ENCODE measurements around the gene LAMA3. TPM values are rescaled to one million over a fixed set of nuclear protein-coding genes. Genes with fewer than 3 reads are reported as not detected.

LAMA3 gene
- 9.4 and 15.3 TPM in 2 replicates for total RNA-seq (ENCODE audit: low replicate concordance)
- long read RNA-seq, partial matches to known transcripts: 4 of 7 reads
- long read RNA-seq, other reads (novel, unspliced or antisense): 3 of 7 reads

GRCh38 chr18:23689031-23689615, at the start of gene LAMA3:
TSS of gene LAMA3 (plus strand) at chr18:23689453. CDS start at chr18:23689684, 231 bp downstream.
- Mint-ChIP-seq H3K4me3 (peak within 1 kb of the TSS; percentile 89), H3K4me1 (ENCODE audit: unreplicated experiment) (no peaks in the 10 kb centered on the region), H3K9me3 (no peaks in the 10 kb centered on the region), H3K27me3 (peaks cover 55% of the 10 kb centered on the region), H3K27ac (peak within 1 kb of the TSS; percentile 67), H3K36me3 (peaks cover 4% of the 10 kb centered on the region)
- TF ChIP-seq CTCF (conservative IDR thresholded peaks at IDR 0.05): no peak
- DNase-seq (ENCODE audit: extremely low spot score, unreplicated experiment): peak; percentile 72

- Mint-ChIP-seq H3K4me3 (no peak overlapping the region), H3K27me3 (no peaks in the 10 kb centered on the region), H3K27ac (no peak overlapping the region), H3K9me3 (no peaks in the 10 kb centered on the region), H3K4me1 (ENCODE audit: unreplicated experiment) (peaks cover 6% of the 10 kb centered on the region), H3K36me3 (no peaks in the 10 kb centered on the region)
- DNase-seq (ENCODE audit: extremely low spot score, unreplicated experiment): no peak
- TF ChIP-seq CTCF (conservative IDR thresholded peaks at IDR 0.05): no peak
Observed at GRCh38 chr18:23640052-23640451, 49.2 kb upstream of the LAMA3 start.

GRCh38 chr18:23641143-23641720, 48.0 kb upstream of the LAMA3 start:
- no peaks in the 10 kb centered on the region for H3K36me3 Mint-ChIP-seq
- H3K4me1 Mint-ChIP-seq (ENCODE audit: unreplicated experiment): peaks cover 6% of the 10 kb centered on the region
- no peak for TF ChIP-seq CTCF (conservative IDR thresholded peaks at IDR 0.05)
- H3K9me3 Mint-ChIP-seq: no peaks in the 10 kb centered on the region
- H3K27ac Mint-ChIP-seq: no peak overlapping the region
- H3K4me3 Mint-ChIP-seq: no peak overlapping the region
- H3K27me3 Mint-ChIP-seq: no peaks in the 10 kb centered on the region
- no peak for DNase-seq (ENCODE audit: extremely low spot score, unreplicated experiment)

GRCh38 chr18:23641937-23642666, 47.2 kb upstream of the LAMA3 start:
- Mint-ChIP-seq H3K9me3 (no peaks in the 10 kb centered on the region), H3K36me3 (no peaks in the 10 kb centered on the region), H3K27ac (no peak overlapping the region), H3K4me1 (ENCODE audit: unreplicated experiment) (peaks cover 6% of the 10 kb centered on the region), H3K27me3 (no peaks in the 10 kb centered on the region), H3K4me3 (no peak overlapping the region)
- no peak for TF ChIP-seq CTCF (conservative IDR thresholded peaks at IDR 0.05)
- no peak for DNase-seq (ENCODE audit: extremely low spot score, unreplicated experiment)

- Mint-ChIP-seq H3K4me3 (no peak overlapping the region), H3K27ac (no peak overlapping the region), H3K27me3 (no peaks in the 10 kb centered on the region)
Observed at GRCh38 chr18:23643815-23644490, 45.3 kb upstream of the LAMA3 start.

More at GRCh38 chr18:23643815-23644490, 45.3 kb upstream of the LAMA3 start:
- Mint-ChIP-seq H3K36me3 (no peaks in the 10 kb centered on the region), H3K4me1 (ENCODE audit: unreplicated experiment) (peaks cover 18% of the 10 kb centered on the region), H3K9me3 (no peaks in the 10 kb centered on the region)
- no peak for TF ChIP-seq CTCF (conservative IDR thresholded peaks at IDR 0.05)
- no peak for DNase-seq (ENCODE audit: extremely low spot score, unreplicated experiment)
